ENCODE measurements around the gene CCDC121.
A peak's percentile ranks its signal among the peaks of the same experiment; 100 is the strongest.
"Not testable (repeated sequence)": the region's sequence is repeated elsewhere in the genome, so short reads cannot be mapped to it uniquely, and the experiment has no call there.

CCDC121 gene

GRCh38 chr2:27634291-27634690, 5.5 kb upstream of the CCDC121 start:
- no peak for DNase-seq

- DNase-seq: not testable (repeated sequence)
Observed at GRCh38 chr2:27630257-27630656, 1.4 kb upstream of the CCDC121 start.

GRCh38 chr2:27627963-27628766, 647 bp downstream of the CCDC121 start:
- no peak for DNase-seq

- DNase-seq: not testable (repeated sequence)
Observed at GRCh38 chr2:27626921-27627320, 1.9 kb downstream of the CCDC121 start.

- not testable (repeated sequence) for DNase-seq
Observed at GRCh38 chr2:27626323-27626722, 2.5 kb downstream of the CCDC121 start.

- no peak for DNase-seq
Observed at GRCh38 chr2:27624943-27625342, 3.9 kb downstream of the CCDC121 start.

- DNase-seq: no peak
Observed at GRCh38 chr2:27622921-27623384, 5.9 kb downstream of the CCDC121 start.

GRCh38 chr2:27621524-27621923, 7.3 kb downstream of the CCDC121 start:
- no peak for DNase-seq

- no peak for DNase-seq
Observed at GRCh38 chr2:27615316-27615715, 13.5 kb downstream of the CCDC121 start.

- no peak for DNase-seq
Observed at GRCh38 chr2:27613985-27614384, 14.8 kb downstream of the CCDC121 start.

GRCh38 chr2:27606611-27607010, 22.2 kb downstream of the CCDC121 start:
- DNase-seq: no peak

- DNase-seq: no peak
Observed at GRCh38 chr2:27596627-27597026, 32.2 kb downstream of the CCDC121 start.

- DNase-seq: not testable (repeated sequence)
Observed at GRCh38 chr2:27595412-27595811, 33.4 kb downstream of the CCDC121 start.

GRCh38 chr2:27594020-27594703, 34.6 kb downstream of the CCDC121 start:
- DNase-seq: not testable (repeated sequence)

- DNase-seq: no peak
Observed at GRCh38 chr2:27593240-27593639, 35.6 kb downstream of the CCDC121 start.

GRCh38 chr2:27591745-27592144, 37.1 kb downstream of the CCDC121 start:
- DNase-seq: no peak

- DNase-seq: no peak
Observed at GRCh38 chr2:27588308-27588707, 40.5 kb downstream of the CCDC121 start.

- no peak for DNase-seq
Observed at GRCh38 chr2:27587025-27587424, 41.8 kb downstream of the CCDC121 start.

- no peak for DNase-seq
Observed at GRCh38 chr2:27584597-27584996, 44.2 kb downstream of the CCDC121 start.

- DNase-seq: no peak
Observed at GRCh38 chr2:27583390-27583915, 45.4 kb downstream of the CCDC121 start.

- DNase-seq: peak; percentile 93
Observed at GRCh38 chr2:27582695-27583389, 46.0 kb downstream of the CCDC121 start, which contains the start of gene ZNF512. ZNF512 (plus strand) TSS chr2:27583042; CDS start chr2:27583113, 71 bp downstream.

- DNase-seq: no peak
Observed at GRCh38 chr2:27582129-27582694, 46.6 kb downstream of the CCDC121 start.

Data from femur (tissue), 1 donor.